Caco-2 (cell line): ENCODE results near the gene PTTG1IP. TPM values are rescaled to one million over a fixed set of nuclear protein-coding genes. Genes with fewer than 3 reads are reported as not detected.

Experiments used
- BruUV-seq: library from RNA; stranded (reverse); fragments of 400-500 nt; replicated peaks from 2 replicates; lab custom pipeline; 2021; lab: Mats Ljungman, UMichigan
- CTCF ChIA-PET: fragments of 300-600 bp; sonication (Branson Sonifier 250); formaldehyde crosslinking; loops from one replicate; lab custom pipeline; 2022; ENCODE audit warnings: antibody characterized with exemption; lab: Charles Lee
- POLR2A ChIA-PET: fragments of 300-600 bp; sonication (Branson Sonifier 250); formaldehyde crosslinking; loops from one replicate; lab custom pipeline; 2022; ENCODE audit warnings: antibody characterized with exemption; lab: Charles Lee
- DNase-seq, 2 experiments: peaks; one replicate each; pipeline versions ENCODE4 v3.0.0 to v3.0.0-alpha.2; 2020 to 2022
- H3K27me3 ChIP-seq: replicated peaks from 2 replicates; pipeline ENCODE4 v1.6.0; 2011; ENCODE audit warnings: low read length; ENCODE audit not compliant: control insufficient read depth, insufficient read depth
- H3K36me3 ChIP-seq: 2 replicates; pipeline ENCODE4 v1.5.1; 2011; ENCODE audit warnings: low read length; ENCODE audit not compliant: control insufficient read depth, insufficient read depth
- H3K4me1 ChIP-seq: fragments of 250-450 bp; sonication (Bioruptor Pico); 2 replicates; pipeline ENCODE4 v1.5.1; 2020; ENCODE audit warnings: mild to moderate bottlenecking
- H3K4me3 ChIP-seq: 2 replicates; pipeline ENCODE4 v1.5.1; 2011; ENCODE audit warnings: low read depth, mild to moderate bottlenecking, control low read depth, low read length
- H3K9me3 ChIP-seq: fragments of 250-450 bp; sonication (Bioruptor Pico); 2 replicates; pipeline ENCODE4 v1.5.1; 2020; ENCODE audit warnings: mild to moderate bottlenecking, moderate library complexity
- H3K27ac Mint-ChIP-seq: one replicate; pipeline ENCODE4 v1.8.0; 2022; ENCODE audit warnings: mixed read lengths; ENCODE audit not compliant: unreplicated experiment
- H3K27me3 Mint-ChIP-seq: one replicate; pipeline ENCODE4 v1.8.0; 2022; ENCODE audit warnings: mixed read lengths; ENCODE audit not compliant: insufficient read depth, unreplicated experiment
- H3K36me3 Mint-ChIP-seq: one replicate; pipeline ENCODE4 v1.8.0; 2022; ENCODE audit warnings: mild to moderate bottlenecking, mixed read lengths; ENCODE audit not compliant: insufficient read depth, unreplicated experiment
- H3K4me1 Mint-ChIP-seq: one replicate; pipeline ENCODE4 v1.8.0; 2022; ENCODE audit warnings: low read depth, mixed read lengths; ENCODE audit not compliant: unreplicated experiment
- H3K4me3 Mint-ChIP-seq: one replicate; pipeline ENCODE4 v1.8.0; 2022; ENCODE audit warnings: mild to moderate bottlenecking, moderate library complexity, mixed read lengths; ENCODE audit not compliant: unreplicated experiment
- H3K9me3 Mint-ChIP-seq: one replicate; pipeline ENCODE4 v1.8.0; 2022; ENCODE audit warnings: mixed read lengths; ENCODE audit not compliant: unreplicated experiment
- CTCF ChIP-seq, 2 experiments: fragments of 200-600 bp in 1 of 2; IDR thresholded peaks; 1 replicate in 1 of 2; 2 replicates in 1 of 2; pipeline versions ENCODE4 v1.5.1 to v1.8.0; 2011 to 2022; ENCODE audit warnings: antibody characterized with exemption in 1 of 2, control low read depth in 1 of 2, inconsistent platforms in 1 of 2, low read depth in 1 of 2, low read length in 1 of 2, mild to moderate bottlenecking in 1 of 2, moderate library complexity in 1 of 2; ENCODE audit not compliant: insufficient read depth in 1 of 2, severe bottlenecking in 1 of 2, unreplicated experiment in 1 of 2
- intact Hi-C: fragments of 100-400 bp; cut with micrococcal nuclease; formaldehyde crosslinking; loops from one replicate; pipeline ENCODE4 v1.10.0; 2022; ENCODE audit not compliant: unreplicated experiment
- total RNA-seq: library from RNA; stranded (reverse); gene quantifications from 2 replicates; pipeline ENCODE4 v1.2.3, GENCODE V29; 2022

Gene PTTG1IP
- total RNA-seq, 1 experiment from 2014 or later, result 296 TPM

- ChIA-PET CTCF (interaction anchor here (1.0 kb wide), 1 partner anchor 20 kb away, joined by 3 read pairs; no protein-coding TSS in a partner anchor), POLR2A (no interaction called here)
- BruUV-seq, result no TSS peak
Measured at GRCh38 chr21:44907225-44907965, 33.9 kb upstream of the PTTG1IP start.

DNA sequence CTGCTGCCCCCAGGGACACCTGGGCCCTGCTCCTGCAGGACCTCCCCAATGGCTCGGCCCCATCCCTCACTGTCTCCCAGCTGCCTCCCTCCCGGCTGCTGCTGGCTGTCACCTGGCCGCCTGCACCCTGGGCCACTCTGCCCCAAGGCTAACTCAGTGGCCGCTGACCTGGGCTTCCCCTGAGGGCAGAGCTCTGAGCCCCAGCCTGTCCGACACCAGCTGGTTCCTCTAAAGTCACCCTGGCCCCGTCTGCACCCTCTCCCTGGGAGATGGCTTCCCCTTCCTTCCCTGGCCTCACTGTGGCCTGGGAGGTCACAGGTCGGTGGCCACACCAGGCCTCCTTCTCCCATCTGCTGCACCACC, 32.2 kb upstream of the PTTG1IP start:
- H3K4me3 Mint-ChIP-seq, result no peak overlapping the region
- TF ChIP-seq CTCF (IDR thresholded peaks at IDR 0.05; ENCODE audit: insufficient read depth in 1 of 2, low read depth in 1 of 2, low read length in 1 of 2, severe bottlenecking in 1 of 2, unreplicated experiment in 1 of 2), result no peak
- CTCF ChIA-PET, result no interaction called here
- BruUV-seq, result no TSS peak
- POLR2A ChIA-PET, result no interaction called here
- no peak for DNase-seq
- intact Hi-C loops, result no loop called here
- H3K9me3 Mint-ChIP-seq, result no peaks in the 10 kb centered on the region
- H3K36me3 Mint-ChIP-seq, result no peaks in the 10 kb centered on the region
- H3K27me3 Mint-ChIP-seq, result peaks cover 4% of the 10 kb centered on the region
- no peaks in the 10 kb centered on the region; the same call in 1 of the 2 replicates for H3K27me3 ChIP-seq
- H3K27ac Mint-ChIP-seq, result no peak overlapping the region
- H3K36me3 ChIP-seq, result no peaks in the 10 kb centered on the region
- H3K4me1 ChIP-seq, result no peaks in the 10 kb centered on the region
- no peak overlapping the region for H3K4me3 ChIP-seq
- no peaks in the 10 kb centered on the region for H3K4me1 Mint-ChIP-seq
- H3K9me3 ChIP-seq, result no peaks in the 10 kb centered on the region

More at GRCh38 chr21:44907225-44907965, 33.9 kb upstream of the PTTG1IP start:
- H3K27me3 ChIP-seq, result no peaks in the 10 kb centered on the region; the same call in 1 of the 2 replicates
- H3K36me3 ChIP-seq, result no peaks in the 10 kb centered on the region
- no peaks in the 10 kb centered on the region for H3K9me3 ChIP-seq
- H3K4me1 ChIP-seq, result no peaks in the 10 kb centered on the region
- no peaks in the 10 kb centered on the region for H3K4me1 Mint-ChIP-seq
- no peaks in the 10 kb centered on the region for H3K36me3 Mint-ChIP-seq
- intact Hi-C loops, result no loop called here
- H3K9me3 Mint-ChIP-seq, result no peaks in the 10 kb centered on the region
- no peak for DNase-seq
- no peak overlapping the region for H3K27ac Mint-ChIP-seq
- H3K4me3 Mint-ChIP-seq, result no peak overlapping the region
- no peak for TF ChIP-seq CTCF (IDR thresholded peaks at IDR 0.05; ENCODE audit: insufficient read depth in 1 of 2, low read depth in 1 of 2, low read length in 1 of 2, severe bottlenecking in 1 of 2, unreplicated experiment in 1 of 2)
- no peak overlapping the region for H3K4me3 ChIP-seq
- H3K27me3 Mint-ChIP-seq, result peaks cover 4% of the 10 kb centered on the region

DNA sequence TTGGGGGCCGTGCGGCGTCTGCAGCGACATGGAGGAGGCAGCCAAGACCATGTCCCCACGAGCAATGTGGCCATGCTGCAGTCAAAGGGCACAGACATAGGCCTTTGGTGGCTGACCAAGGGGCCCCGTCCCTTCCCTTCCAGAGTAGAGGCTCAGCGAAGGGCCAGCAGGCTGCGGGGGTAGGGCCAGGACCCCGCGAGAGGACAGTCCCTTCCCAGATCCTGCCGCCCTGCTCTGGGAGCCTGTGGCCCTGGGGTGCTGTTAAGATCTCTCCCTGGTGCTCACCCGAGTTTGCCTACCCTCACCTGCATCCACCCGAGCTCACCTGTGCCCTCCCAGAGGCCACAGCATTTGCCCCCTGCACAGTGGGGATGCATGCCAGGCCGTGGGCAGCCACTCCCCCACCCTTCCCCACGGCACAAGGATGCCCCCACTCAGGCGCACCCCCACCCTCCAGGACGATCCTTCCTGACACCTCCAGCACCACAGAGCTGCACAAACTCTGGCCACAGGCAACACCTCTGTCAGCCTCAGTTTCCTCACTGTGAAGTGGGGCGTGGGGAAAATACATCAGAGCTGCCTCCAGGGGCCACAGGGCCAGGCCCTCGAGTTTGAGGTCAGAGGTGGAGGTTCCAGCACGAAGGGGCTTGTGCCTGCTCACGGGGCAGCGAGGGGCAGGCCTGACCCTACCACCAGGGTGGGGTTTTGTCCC, 31.7 kb upstream of the PTTG1IP start:
- ChIA-PET POLR2A (no interaction called here), CTCF (no interaction called here)
- TF ChIP-seq CTCF (IDR thresholded peaks at IDR 0.05; ENCODE audit: insufficient read depth in 1 of 2, low read depth in 1 of 2, low read length in 1 of 2, severe bottlenecking in 1 of 2, unreplicated experiment in 1 of 2), result no peak
- Mint-ChIP-seq H3K27ac (no peak overlapping the region), H3K4me3 (no peak overlapping the region), H3K9me3 (no peaks in the 10 kb centered on the region), H3K27me3 (peaks cover 4% of the 10 kb centered on the region), H3K36me3 (no peaks in the 10 kb centered on the region), H3K4me1 (no peaks in the 10 kb centered on the region)
- intact Hi-C loops, result no loop called here
- Histone ChIP-seq H3K4me1 (no peaks in the 10 kb centered on the region), H3K9me3 (no peaks in the 10 kb centered on the region), H3K27me3 (no peaks in the 10 kb centered on the region; the same call in 1 of the 2 replicates), H3K36me3 (no peaks in the 10 kb centered on the region), H3K4me3 (no peak overlapping the region)
- no TSS peak for BruUV-seq
- no peak for DNase-seq
